Raji (cell line): ENCODE measurements around the gene ADAMTS5.

Experiments used
- POLR2A ChIP-seq: IDR thresholded peaks from 2 replicates; pipeline ENCODE4 v1.6.1; 2011; ENCODE audit warnings: low read depth, low read length, control low read depth; ENCODE audit not compliant: insufficient read depth

ADAMTS5 gene

GRCh38 chr21:26956216-26956615 is 10.7 kb downstream of the ADAMTS5 start:
- no peak for TF ChIP-seq POLR2A

DNA sequence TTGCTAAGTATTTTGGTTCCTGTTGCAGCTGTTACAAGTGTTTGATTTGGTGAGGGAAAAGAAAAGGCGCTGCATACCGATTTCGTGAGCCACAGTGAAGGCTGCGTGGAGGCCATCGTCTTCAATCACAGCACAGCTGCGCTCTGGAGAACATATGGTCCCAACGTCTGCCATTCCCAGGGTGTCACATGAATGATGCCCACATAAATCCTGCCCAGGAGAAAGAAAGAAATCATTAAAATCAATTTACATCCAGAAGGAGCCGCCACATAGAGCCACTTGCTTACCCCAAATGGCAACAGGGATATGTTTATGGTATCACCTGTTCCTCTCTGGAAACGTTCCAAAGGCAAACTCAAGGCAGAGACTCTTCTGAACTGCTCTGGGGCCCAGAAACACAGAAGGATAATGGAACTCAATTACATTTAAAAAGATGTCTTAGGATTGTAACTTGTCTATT is 12.2 kb downstream of the ADAMTS5 start:
- no peak for TF ChIP-seq POLR2A

DNA sequence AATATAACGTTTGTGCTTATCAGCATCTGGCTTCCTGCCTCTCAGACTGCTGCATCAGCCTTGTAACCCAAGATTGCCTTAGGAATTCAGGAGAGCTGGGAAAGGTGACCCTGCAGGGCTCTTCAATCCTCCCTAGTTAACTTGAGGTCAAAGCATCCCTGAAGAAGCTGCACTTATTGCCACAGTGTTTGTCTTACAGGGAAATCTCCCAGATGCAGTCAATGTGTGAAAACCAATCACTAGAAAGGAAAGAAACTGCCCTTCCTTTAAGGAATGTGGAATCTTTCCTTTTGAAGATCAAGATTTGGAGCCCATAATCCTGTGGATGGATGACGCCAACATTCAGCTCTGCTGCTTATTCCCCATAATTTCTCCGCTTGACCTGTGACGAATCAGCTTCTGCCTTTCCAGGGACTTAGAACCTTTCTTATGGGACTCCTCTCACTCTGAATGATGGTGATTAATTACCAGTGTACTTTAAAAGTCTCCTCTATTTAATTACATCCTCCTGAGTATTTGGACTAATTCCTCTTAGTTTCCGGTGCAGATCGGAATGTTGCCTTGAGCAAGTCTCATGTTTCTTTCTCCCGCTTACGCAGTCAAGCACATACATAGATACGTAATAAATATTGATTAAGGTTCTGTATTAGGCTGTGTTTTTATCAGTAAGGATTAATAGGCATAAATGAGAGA is 14.4 kb downstream of the ADAMTS5 start:
- TF ChIP-seq POLR2A, result no peak

DNA sequence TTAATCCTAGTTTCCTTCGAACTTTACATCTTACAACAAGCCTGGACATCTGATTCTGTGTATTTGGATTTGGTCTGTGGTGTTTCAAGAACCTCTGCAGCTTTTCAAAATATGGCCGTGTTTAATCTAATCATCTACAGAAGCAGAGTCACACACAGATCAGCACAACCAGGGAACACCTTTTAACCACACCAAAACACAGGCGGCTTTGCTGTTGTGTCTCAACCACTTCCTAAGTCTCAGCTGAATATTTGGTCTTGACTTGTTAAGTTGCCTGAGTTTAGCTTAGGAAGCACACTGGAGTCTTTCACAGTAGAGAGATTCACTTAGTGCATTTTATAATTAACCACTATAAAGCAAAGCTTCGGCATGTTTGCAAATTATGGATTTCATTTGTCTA is 17.1 kb downstream of the ADAMTS5 start:
- TF ChIP-seq POLR2A, result no peak

GRCh38 chr21:26948194-26948593 is 18.7 kb downstream of the ADAMTS5 start:
- no peak for TF ChIP-seq POLR2A

- TF ChIP-seq POLR2A, result no peak
Observed at GRCh38 chr21:26946744-26947446, 20.0 kb downstream of the ADAMTS5 start.

DNA sequence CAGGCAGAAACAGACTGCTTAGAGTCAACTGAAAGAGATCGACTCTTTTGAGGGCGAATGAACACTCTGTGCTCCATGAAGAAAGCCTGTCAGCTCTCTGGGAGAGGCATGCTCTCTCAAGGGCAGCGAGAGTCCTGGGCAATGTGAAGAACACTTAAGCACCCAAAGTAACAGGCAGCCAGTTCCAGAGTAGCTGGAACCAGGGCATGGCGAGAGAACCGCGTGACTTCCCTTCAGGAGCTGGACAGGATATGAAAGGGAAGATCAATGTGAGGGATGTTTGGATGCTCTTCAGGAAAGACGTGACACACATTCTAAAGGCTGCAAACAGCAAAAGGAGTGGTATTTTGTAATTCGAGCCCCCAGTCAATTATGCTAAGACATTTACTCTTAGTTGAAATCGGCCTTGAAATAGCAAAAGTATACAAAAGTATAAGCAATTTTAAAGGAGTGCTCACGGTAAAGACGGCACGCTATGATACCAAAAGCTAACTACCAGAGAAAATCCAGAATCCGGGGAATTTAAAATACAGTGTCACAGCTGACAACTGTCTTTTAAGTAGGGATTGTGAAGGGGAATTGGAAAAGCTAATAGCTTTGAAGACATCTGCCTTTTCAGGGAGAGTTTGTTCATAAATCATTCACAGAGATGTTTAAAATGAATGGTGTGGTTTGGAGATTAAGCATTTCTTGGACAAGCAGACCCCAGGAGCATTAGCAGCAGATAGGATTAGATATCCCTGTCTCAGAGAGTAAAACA is 20.8 kb downstream of the ADAMTS5 start:
- no peak for TF ChIP-seq POLR2A

- no peak for TF ChIP-seq POLR2A
Observed at GRCh38 chr21:26943921-26944320, 23.0 kb downstream of the ADAMTS5 start.

- TF ChIP-seq POLR2A, result no peak
Observed at GRCh38 chr21:26941421-26941820, 25.5 kb downstream of the ADAMTS5 start.

GRCh38 chr21:26939601-26940111 is 27.2 kb downstream of the ADAMTS5 start:
- TF ChIP-seq POLR2A, result no peak

DNA sequence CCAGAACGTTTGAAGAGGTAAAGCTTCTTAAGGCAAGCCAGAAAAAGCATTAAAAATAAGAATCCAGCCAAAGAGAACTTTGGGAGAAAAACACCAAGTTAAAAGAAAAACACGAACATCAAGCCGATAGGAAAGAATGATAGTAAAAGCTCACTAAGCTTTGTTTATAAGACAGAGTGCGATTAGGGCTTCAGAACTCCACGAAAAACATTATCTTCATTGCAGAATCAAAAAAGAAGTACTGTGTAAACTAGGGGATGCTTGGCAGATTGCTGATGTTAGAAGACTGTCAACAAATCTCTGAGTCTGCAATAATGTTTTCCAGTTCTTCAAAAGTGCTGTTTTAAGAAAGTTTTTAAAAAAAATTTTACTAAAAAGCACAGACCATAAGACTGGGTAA is 30.2 kb downstream of the ADAMTS5 start:
- no peak for TF ChIP-seq POLR2A

GRCh38 chr21:26935977-26936376 is 30.9 kb downstream of the ADAMTS5 start:
- no peak for TF ChIP-seq POLR2A

- no peak for TF ChIP-seq POLR2A
Observed at GRCh38 chr21:26934383-26934782, 32.5 kb downstream of the ADAMTS5 start.

DNA sequence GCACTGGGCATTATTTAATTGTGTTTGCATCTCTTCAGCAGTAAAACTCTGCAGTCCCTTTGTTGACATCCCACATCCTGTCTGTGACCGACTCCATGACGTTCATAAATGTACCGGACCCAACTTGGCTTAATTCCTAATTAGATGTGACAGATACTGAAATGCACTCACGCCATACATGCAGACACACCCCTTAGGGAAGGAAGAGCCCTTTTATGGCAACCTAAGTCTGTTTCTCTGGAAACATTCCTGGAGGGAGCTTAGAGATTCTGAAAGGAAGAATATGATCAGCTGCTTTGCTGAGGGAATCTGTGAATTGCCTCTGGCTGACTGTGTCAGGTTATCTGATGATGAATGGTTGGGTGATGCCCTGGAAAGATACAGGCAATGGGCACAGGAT is 33.4 kb downstream of the ADAMTS5 start:
- TF ChIP-seq POLR2A, result no peak

GRCh38 chr21:26925636-26926035 is 41.3 kb downstream of the ADAMTS5 start:
- TF ChIP-seq POLR2A, result no peak

DNA sequence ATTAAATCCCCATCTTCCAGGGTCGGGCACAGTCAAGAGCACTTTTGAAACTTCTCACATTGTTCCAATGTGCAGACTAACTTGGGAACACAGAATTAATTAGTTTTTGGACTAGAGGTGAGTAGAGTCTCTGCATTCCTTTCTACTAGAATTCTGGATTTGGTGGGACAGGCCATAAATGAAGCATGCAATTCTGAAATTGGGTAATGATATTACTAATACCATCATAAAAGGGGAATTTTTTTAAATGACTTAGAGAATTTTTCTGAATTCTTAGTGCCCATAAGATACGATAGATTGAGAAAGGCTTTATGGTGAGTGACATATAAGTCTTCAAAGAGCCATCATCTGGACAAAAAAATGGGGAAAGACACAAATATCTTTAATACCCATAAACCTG is 41.8 kb downstream of the ADAMTS5 start:
- TF ChIP-seq POLR2A, result no peak
